HepG2 (cell line): ENCODE data around the gene CTAG1A. TPM values are rescaled to one million over a fixed set of nuclear protein-coding genes. Genes with fewer than 3 reads are reported as not detected.

Experiments
- CBX1 ChIP-seq: IDR thresholded peaks from one replicate; pipeline ENCODE4 v1.6.1; 2016; ENCODE audit warnings: antibody characterized with exemption, low read depth
- CREBL2 ChIP-seq: sonication (generic); formaldehyde crosslinking; IDR thresholded peaks from 2 replicates; pipeline ENCODE4 v1.8.1; 2023; ENCODE audit warnings: missing genetic modification reagents, mild to moderate bottlenecking, borderline replicate concordance
- DBP ChIP-seq: sonication (generic); formaldehyde crosslinking; IDR thresholded peaks from 2 replicates; pipeline ENCODE4 v1.4.0; 2020; ENCODE audit warnings: missing genetic modification reagents; ENCODE audit errors: not compliant biosample characterization
- FOXO1 ChIP-seq: sonication (generic); formaldehyde crosslinking; IDR thresholded peaks from 2 replicates; pipeline ENCODE4 v1.4.0; 2020; ENCODE audit warnings: missing genetic modification reagents
- GATAD1 ChIP-seq: IDR thresholded peaks from 2 replicates; pipeline ENCODE4 v1.6.1; 2016; ENCODE audit warnings: missing genetic modification reagents, missing compliant biosample characterization
- HNF4A ChIP-seq: sonication (generic); formaldehyde crosslinking; IDR thresholded peaks from 2 replicates; pipeline ENCODE4 v1.4.0; 2020; ENCODE audit warnings: missing genetic modification reagents
- HNRNPL ChIP-seq: fragments of 200-400 bp; formaldehyde crosslinking; IDR thresholded peaks from 2 replicates; pipeline ENCODE4 v1.6.1; 2017; ENCODE audit warnings: mild to moderate bottlenecking, low read depth, low read length
- HOXA7 ChIP-seq: sonication (generic); formaldehyde crosslinking; IDR thresholded peaks from 2 replicates; pipeline ENCODE4 v1.8.1; 2022; ENCODE audit warnings: mild to moderate bottlenecking, missing genetic modification reagents, moderate library complexity
- KDM6A ChIP-seq: IDR thresholded peaks from 2 replicates; pipeline ENCODE4 v1.6.1; 2016; ENCODE audit warnings: low read depth
- NFKB2 ChIP-seq: sonication (generic); formaldehyde crosslinking; IDR thresholded peaks from 2 replicates; pipeline ENCODE4 v1.4.0; 2020; ENCODE audit warnings: missing genetic modification reagents, borderline replicate concordance
- SKI ChIP-seq: fragments of 450-650 bp; IDR thresholded peaks from one replicate; pipeline ENCODE4 v1.6.1; 2018; ENCODE audit warnings: mild to moderate bottlenecking; ENCODE audit not compliant: partially characterized antibody
- SKIL ChIP-seq: sonication (generic); formaldehyde crosslinking; IDR thresholded peaks from 2 replicates; pipeline ENCODE4 v1.8.0; 2022; ENCODE audit warnings: missing genetic modification reagents, mild to moderate bottlenecking, moderate library complexity, borderline replicate concordance
- SNAPC2 ChIP-seq: sonication (generic); formaldehyde crosslinking; IDR thresholded peaks from 2 replicates; pipeline ENCODE4 v1.8.1; 2022; ENCODE audit warnings: mild to moderate bottlenecking, missing genetic modification reagents
- SOX13 ChIP-seq, 3 experiments: fragments of 450-650 bp in 1 of 3; sonication (generic) in 1 of 3; formaldehyde crosslinking in 1 of 3; IDR thresholded peaks in 2 of 3; conservative IDR thresholded peaks in 1 of 3; 2 replicates each; pipeline versions ENCODE4 v1.5.0 to v1.6.1; 2016 to 2020; ENCODE audit warnings: antibody characterized with exemption in 1 of 3, mild to moderate bottlenecking in 1 of 3, missing compliant biosample characterization in 1 of 3, missing genetic modification reagents in 1 of 3, moderate library complexity in 1 of 3
- SP4 ChIP-seq: sonication (generic); formaldehyde crosslinking; IDR thresholded peaks from 2 replicates; pipeline ENCODE4 v1.8.1; 2023; ENCODE audit warnings: mild to moderate bottlenecking, missing genetic modification reagents
- SPEN ChIP-seq: sonication (generic); formaldehyde crosslinking; IDR thresholded peaks from 2 replicates; pipeline ENCODE4 v1.5.1; 2020; ENCODE audit warnings: low read depth, mild to moderate bottlenecking, missing genetic modification reagents
- TCF7 ChIP-seq: sonication (generic); IDR thresholded peaks from 2 replicates; pipeline ENCODE4 v1.6.1; 2016; ENCODE audit warnings: antibody characterized with exemption, low read depth
- ZBTB20 ChIP-seq: sonication (generic); formaldehyde crosslinking; IDR thresholded peaks from 2 replicates; pipeline ENCODE4 v1.8.1; 2023; ENCODE audit warnings: missing genetic modification reagents, low read depth, mild to moderate bottlenecking, borderline replicate concordance
- ZEB1 ChIP-seq: IDR thresholded peaks from 2 replicates; pipeline ENCODE4 v1.6.1; 2012; ENCODE audit warnings: mild to moderate bottlenecking, low read depth, inconsistent platforms; ENCODE audit not compliant: insufficient replicate concordance
- ZFP90 ChIP-seq: sonication (generic); formaldehyde crosslinking; IDR thresholded peaks from 2 replicates; pipeline ENCODE4 v1.8.0; 2022; ENCODE audit warnings: missing genetic modification reagents, mild to moderate bottlenecking, inconsistent platforms, borderline replicate concordance
- ZIK1 ChIP-seq: sonication (generic); formaldehyde crosslinking; IDR thresholded peaks from 2 replicates; pipeline ENCODE4 v1.5.0; 2020; ENCODE audit warnings: mild to moderate bottlenecking, low read depth, missing genetic modification reagents, borderline replicate concordance
- ZNF333 ChIP-seq: sonication (generic); formaldehyde crosslinking; IDR thresholded peaks from 2 replicates; pipeline ENCODE4 v1.4.0; 2020; ENCODE audit warnings: mild to moderate bottlenecking, missing genetic modification reagents, borderline replicate concordance
- ZNF567 ChIP-seq: sonication (generic); formaldehyde crosslinking; IDR thresholded peaks from 2 replicates; pipeline ENCODE4 v1.8.1; 2023; ENCODE audit warnings: mild to moderate bottlenecking, missing genetic modification reagents, borderline replicate concordance
- ZNF570 ChIP-seq: sonication (generic); formaldehyde crosslinking; IDR thresholded peaks from 2 replicates; pipeline ENCODE4 v1.4.0; 2020; ENCODE audit warnings: mild to moderate bottlenecking, missing genetic modification reagents, borderline replicate concordance
- ZNF616 ChIP-seq: sonication (generic); formaldehyde crosslinking; IDR thresholded peaks from 2 replicates; pipeline ENCODE4 v1.5.0; 2020; ENCODE audit warnings: low read depth, mild to moderate bottlenecking, missing genetic modification reagents
- polyA plus RNA-seq, 8 experiments: library from polyadenylated mRNA; depleted of rRNA in 3 of 8; stranded (reverse) in 7 of 8; unstranded in 1 of 8; fragments of >200 nt; fragmentation: Illumina TruSeq in 4 of 8; extraction: Trizol in 4 of 8; gene quantifications; 2 replicates each; pipeline versions ENCODE4 v1.2.1 to v1.2.3, GENCODE V29; 2011 to 2016; ENCODE audit warnings: low read depth in 4 of 8, missing spikeins in 1 of 8, mixed read lengths in 1 of 8; ENCODE audit not compliant: insufficient read depth in 1 of 8
- total RNA-seq, 5 experiments: library from RNA; depleted of rRNA; stranded (reverse); fragments of >200 nt; fragmentation: Illumina TruSeq; extraction: Trizol; gene quantifications; 2 replicates each; pipeline ENCODE4 v1.2.3, GENCODE V29; 2016; ENCODE audit warnings: low read depth in 1 of 5

CTAG1A gene
- total and polyA plus RNA-seq, 2 of the 13 experiments (the other 11 are each of a cell fraction or from before 2014, with no cell fraction given): not detected

- TF ChIP-seq HOXA7 (CRISPR knock-in tag) (no peak), DBP (CRISPR knock-in tag) (no peak), CBX1 (no peak), FOXO1 (no peak), SOX13 (IDR thresholded peaks at IDR 0.05) (0 out of 2 replicates have a peak, but pooled peaks have one; percentile 37), SOX13 (CRISPR knock-in tag; conservative IDR thresholded peaks at IDR 0.05 in 1 of 2, IDR thresholded peaks at IDR 0.05 in 1 of 2) (peak in 1 of 2 experiments; percentile 51; a peak in 1 of 4 replicates), HNRNPL (0 out of 2 replicates have a peak, but pooled peaks have one; percentile 76), ZIK1 (CRISPR knock-in tag) (no peak), SKI (peak; percentile 34), ZBTB20 (no peak), SKIL (CRISPR knock-in tag) (peak; percentile 54; the same call in 1 of the 2 replicates), TCF7 (peak; percentile 48), ZNF567 (CRISPR knock-in tag) (no peak), CREBL2 (CRISPR knock-in tag) (no peak), ZNF333 (CRISPR knock-in tag) (no peak), NFKB2 (CRISPR knock-in tag) (no peak), SP4 (0 out of 2 replicates have a peak, but pooled peaks have one; percentile 40), ZFP90 (CRISPR knock-in tag) (no peak), HNF4A (CRISPR knock-in tag) (peak; percentile 65), ZEB1 (no peak), SNAPC2 (CRISPR knock-in tag) (0 out of 2 replicates have a peak, but pooled peaks have one; percentile 43), ZNF570 (no peak), SPEN (no peak), KDM6A (peak; percentile 41; the same call in 1 of the 2 replicates), ZNF616 (CRISPR knock-in tag) (no peak; the same call in 1 of the 2 replicates), GATAD1 (no peak)
Observed at GRCh38 chrX:154541896-154542722, 42.8 kb upstream of the CTAG1A start (continued).
